HG02840 (cell line): ENCODE data around the gene KLHDC4.

Source experiments
- ATAC-seq: cut with Tn5 transposase; IDR thresholded peaks from one replicate; pipeline ENCODE4 v1.9.1; 2021; ENCODE audit warnings: mild to moderate bottlenecking, moderate library complexity, moderate number of reproducible peaks; ENCODE audit not compliant: unreplicated experiment, low FRiP score

The KLHDC4 gene

DNA sequence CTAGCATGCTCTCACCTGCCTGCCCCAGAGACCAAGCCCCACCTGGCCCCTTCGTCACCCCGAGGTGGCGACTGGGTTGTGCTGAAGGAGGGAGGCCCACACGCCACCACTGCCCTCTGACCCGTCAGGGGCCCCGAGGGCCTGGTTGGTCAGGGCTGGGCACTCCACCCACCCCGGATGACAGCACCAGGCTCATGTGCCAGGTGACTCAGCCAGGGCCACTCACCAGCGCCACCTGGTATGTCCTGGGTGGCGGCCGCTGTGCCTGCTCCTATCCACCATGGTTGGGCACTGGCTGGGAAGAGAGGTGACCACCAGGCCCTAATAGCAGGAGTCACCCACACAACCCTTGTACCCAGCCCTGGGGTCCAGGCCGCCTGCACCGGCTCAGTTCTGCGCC lies 94.6 kb downstream of the KLHDC4 start:
- no peak for ATAC-seq

GRCh38 chr16:87669672-87670071 lies 96.1 kb downstream of the KLHDC4 start:
- no peak for ATAC-seq

DNA sequence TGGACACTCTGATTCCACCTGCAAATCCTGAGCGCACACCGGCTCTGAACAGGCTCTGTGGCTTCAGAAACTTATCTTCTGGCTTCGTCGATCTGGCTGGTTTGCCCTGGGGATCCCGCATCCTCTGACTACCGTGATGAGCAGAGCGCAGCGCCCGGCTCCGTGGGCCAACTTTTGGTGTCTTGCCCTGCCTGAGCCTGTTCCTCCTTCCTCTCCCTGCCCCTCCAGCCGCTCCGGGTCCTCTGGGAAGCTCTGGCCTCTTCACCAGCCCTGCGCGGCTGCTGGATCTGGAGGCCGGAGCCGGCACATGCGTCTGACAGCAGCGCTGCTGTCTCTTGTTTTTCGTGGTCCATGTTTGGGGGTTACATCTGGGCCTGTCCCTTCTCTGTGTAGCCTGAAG lies 97.8 kb downstream of the KLHDC4 start:
- no peak for ATAC-seq

DNA sequence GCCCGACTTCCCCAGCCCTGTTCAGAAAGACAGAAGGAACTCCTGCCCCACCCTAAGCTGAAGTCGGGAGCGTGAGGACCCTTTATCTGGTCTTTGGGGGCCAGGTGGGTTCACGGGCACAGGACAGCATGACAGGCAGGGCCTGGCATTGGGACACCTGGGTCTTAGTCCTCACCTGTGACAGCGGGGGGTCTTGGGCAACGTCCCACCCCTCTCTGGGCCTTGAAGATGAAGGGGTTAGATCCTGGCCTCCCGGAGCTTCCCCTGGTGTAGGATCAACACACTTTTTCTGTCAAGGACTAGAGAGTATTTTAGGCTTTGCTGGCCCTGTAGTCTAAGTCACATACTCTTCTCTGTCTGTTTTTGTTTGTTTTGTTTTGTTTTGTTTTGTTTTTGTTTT lies 98.3 kb downstream of the KLHDC4 start:
- ATAC-seq, result no peak

DNA sequence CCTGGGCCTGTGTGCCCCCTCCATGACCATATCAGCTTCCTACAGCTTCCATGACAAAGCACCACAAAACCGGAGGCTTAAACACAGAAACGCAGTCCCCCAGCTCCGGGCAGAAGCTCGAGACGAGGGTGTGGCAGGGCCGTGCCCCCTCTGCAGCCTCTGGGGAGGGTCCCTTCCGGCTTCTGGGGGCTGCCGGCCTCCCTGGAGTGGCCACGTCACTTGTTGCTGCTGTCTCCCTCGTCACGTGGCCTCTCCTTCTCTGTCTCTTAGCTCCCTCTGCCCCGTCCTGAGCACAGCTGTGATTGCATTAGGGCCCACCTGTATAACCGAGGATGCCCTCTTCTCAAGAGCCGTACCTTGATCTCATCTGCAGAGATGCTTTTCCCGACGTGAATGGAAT lies 98.9 kb downstream of the KLHDC4 start:
- no peak for ATAC-seq

DNA sequence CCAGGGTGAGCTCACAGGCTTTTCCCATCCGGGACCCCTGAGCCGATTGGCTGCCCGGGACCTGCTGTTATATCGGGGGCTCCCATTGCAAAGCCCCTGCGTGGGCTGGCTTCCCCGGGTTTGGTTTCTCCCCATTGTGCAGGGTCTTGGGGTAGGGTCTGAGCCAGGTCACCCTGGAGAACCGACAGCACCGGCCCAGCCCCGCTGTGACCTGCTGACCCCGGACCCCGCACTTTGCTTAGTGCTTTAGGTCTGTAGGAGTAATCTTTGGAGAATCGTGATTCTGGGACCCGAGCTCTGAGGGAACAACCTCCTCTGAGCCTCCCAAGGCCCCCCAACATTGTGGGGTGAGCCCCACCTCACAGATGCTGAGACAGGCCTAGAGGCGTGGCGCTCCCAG lies 100.6 kb downstream of the KLHDC4 start:
- no peak for ATAC-seq

DNA sequence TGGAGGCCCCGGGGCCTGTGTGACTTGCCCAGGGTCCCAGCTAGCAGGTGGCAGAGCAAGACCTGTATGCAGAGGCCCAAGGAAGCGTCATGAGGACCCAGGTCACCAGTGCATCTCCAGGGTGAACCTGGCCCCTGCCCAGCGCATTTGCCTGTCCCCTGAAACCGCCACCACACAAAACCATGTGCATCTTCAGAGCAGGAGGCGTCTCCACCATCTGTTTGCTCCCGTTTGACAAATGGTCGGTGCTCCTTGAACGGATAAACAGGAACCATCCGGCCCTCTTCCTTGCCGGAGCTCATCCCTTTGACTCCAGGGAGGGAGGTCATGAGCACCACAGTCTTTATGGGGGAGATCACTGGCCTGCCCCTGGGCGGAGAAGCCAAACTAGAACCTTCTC lies 101.0 kb downstream of the KLHDC4 start:
- ATAC-seq, result no peak

GRCh38 chr16:87662254-87663204 lies 103.3 kb downstream of the KLHDC4 start:
- no peak for ATAC-seq

DNA sequence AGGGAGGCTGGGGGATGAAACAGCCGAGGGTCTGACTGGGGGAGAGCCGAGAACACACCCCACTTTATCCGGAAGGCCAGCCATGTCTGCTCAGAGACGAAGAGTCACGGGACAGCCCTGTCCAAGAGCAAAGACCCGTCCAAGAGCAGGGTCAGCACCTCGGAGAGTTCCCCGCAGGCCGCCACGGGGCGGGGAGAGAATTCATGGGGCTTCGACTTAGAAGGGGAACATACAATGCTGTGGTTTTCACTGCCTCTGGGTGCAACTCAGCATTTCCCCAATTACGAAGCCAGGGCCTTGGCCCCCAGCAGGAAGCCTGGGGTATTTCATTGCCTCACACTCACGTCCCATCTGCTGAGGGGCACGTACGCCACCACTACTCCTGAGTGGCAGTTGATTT lies 104.2 kb downstream of the KLHDC4 start:
- ATAC-seq, result no peak

GRCh38 chr16:87658564-87659225 lies 107.1 kb downstream of the KLHDC4 start:
- ATAC-seq, result no peak
